Gastrocnemius medialis (tissue), 4 donors: ENCODE results near the gene AXL.

Source experiments
- CTCF ChIP-seq, 5 experiments: fragments of 450-650 bp in 3 of 5; fragments of 200-600 bp in 2 of 5; sonication (generic) in 2 of 5; IDR thresholded peaks in 4 of 5; conservative IDR thresholded peaks in 1 of 5; 1 replicate in 4 of 5; 2 replicates in 1 of 5; pipeline ENCODE4 v1.5.1; 2016 to 2019; ENCODE audit warnings: antibody characterized with exemption in 5 of 5, mild to moderate bottlenecking in 3 of 5, moderate library complexity in 3 of 5
- POLR2A ChIP-seq, 2 donors: fragments of 450-650 bp; IDR thresholded peaks; one replicate each; pipeline ENCODE4 v1.6.1; 2017; ENCODE audit warnings: antibody characterized with exemption in 2 of 2, mild to moderate bottlenecking in 2 of 2, moderate library complexity in 2 of 2

GRCh38 chr19:41195675-41196497 is 23.1 kb upstream of the AXL start:
- TF ChIP-seq CTCF (IDR thresholded peaks at IDR 0.05 in 4 of 5, conservative IDR thresholded peaks at IDR 0.05 in 1 of 5) (no peak), POLR2A (IDR thresholded peaks at IDR 0.05) (no peak)
